ENCODE results near the gene DRGX.

The DRGX gene

GRCh38 chr10:49368256-49368655 lies 27.6 kb downstream of the DRGX start:
- H3K27ac ChIP-seq: no peak overlapping the region
- H4K20me1 ChIP-seq: no peaks in the 10 kb centered on the region
- no peak for TF ChIP-seq Cebpa-rat (IDR thresholded peaks at IDR 0.05)
- H3K4me1 ChIP-seq: peaks cover 0 to 44% (median 32%) of the 10 kb centered on the region in 10 experiments; a peak in 18 of 20 replicates
- H3K4me3 ChIP-seq: no peak overlapping the region
- H3K27me3 ChIP-seq: no peaks in the 10 kb centered on the region
- peak overlapping the region in 10 of 11 experiments; percentile 19 to 84 (median 74); a peak in 18 of 22 replicates for H3K4me2 ChIP-seq
- no peak overlapping the region for H3K9ac ChIP-seq
- no peaks in the 10 kb centered on the region for H3K36me3 ChIP-seq
- H3K9me3 ChIP-seq (replicated peaks in 1 of 11): no peaks in the 10 kb centered on the region

GRCh38 chr10:49367600-49367999 lies 28.3 kb downstream of the DRGX start:
- Histone ChIP-seq H3K9me3 (replicated peaks in 1 of 11) (no peaks in the 10 kb centered on the region), H3K27me3 (no peaks in the 10 kb centered on the region), H3K27ac (no peak overlapping the region), H4K20me1 (no peaks in the 10 kb centered on the region), H3K36me3 (no peaks in the 10 kb centered on the region), H3K4me2 (peak overlapping the region in 9 of 11 experiments; percentile 19 to 84 (median 75); a peak in 18 of 22 replicates), H3K4me3 (no peak overlapping the region), H3K4me1 (peaks cover 6 to 44% (median 32%) of the 10 kb centered on the region in 10 experiments; a peak in 19 of 20 replicates), H3K9ac (no peak overlapping the region)
- TF ChIP-seq Cebpa-rat (IDR thresholded peaks at IDR 0.05): no peak

GRCh38 chr10:49366460-49366859 lies 29.4 kb downstream of the DRGX start:
- TF ChIP-seq Cebpa-rat (IDR thresholded peaks at IDR 0.05): no peak
- Histone ChIP-seq H3K4me3 (no peak overlapping the region), H3K27me3 (no peaks in the 10 kb centered on the region), H3K9me3 (replicated peaks in 1 of 11) (no peaks in the 10 kb centered on the region), H3K4me2 (peak overlapping the region in 2 of 11 experiments; percentile 50 to 62; a peak in 2 of 22 replicates), H3K27ac (no peak overlapping the region), H3K9ac (no peak overlapping the region), H4K20me1 (no peaks in the 10 kb centered on the region), H3K4me1 (peaks cover 17 to 44% (median 35%) of the 10 kb centered on the region in 10 experiments), H3K36me3 (no peaks in the 10 kb centered on the region)

GRCh38 chr10:49365675-49366415 lies 30.0 kb downstream of the DRGX start:
- H3K4me1 ChIP-seq: peaks cover 17 to 49% (median 40%) of the 10 kb centered on the region in 10 experiments
- H3K36me3 ChIP-seq: no peaks in the 10 kb centered on the region
- no peaks in the 10 kb centered on the region for H4K20me1 ChIP-seq
- no peak overlapping the region for H3K4me3 ChIP-seq
- H3K9me3 ChIP-seq (replicated peaks in 1 of 11): no peaks in the 10 kb centered on the region
- peak overlapping the region in 9 of 11 experiments; percentile 2 to 62 (median 50); a peak in 16 of 22 replicates for H3K4me2 ChIP-seq
- H3K27me3 ChIP-seq: no peaks in the 10 kb centered on the region
- TF ChIP-seq Cebpa-rat (IDR thresholded peaks at IDR 0.05): no peak
- H3K9ac ChIP-seq: no peak overlapping the region
- H3K27ac ChIP-seq: no peak overlapping the region

- Histone ChIP-seq H3K4me3 (no peak overlapping the region), H3K27ac (no peak overlapping the region), H3K36me3 (no peaks in the 10 kb centered on the region), H3K9me3 (replicated peaks in 1 of 11) (no peaks in the 10 kb centered on the region), H3K4me2 (peak overlapping the region in 9 of 11 experiments; percentile 2 to 62 (median 50); a peak in 16 of 22 replicates), H3K27me3 (no peaks in the 10 kb centered on the region), H3K9ac (no peak overlapping the region), H3K4me1 (peaks cover 22 to 55% (median 46%) of the 10 kb centered on the region in 10 experiments), H4K20me1 (no peaks in the 10 kb centered on the region)
- no peak for TF ChIP-seq Cebpa-rat (IDR thresholded peaks at IDR 0.05)
Measured at GRCh38 chr10:49365275-49365674, 30.6 kb downstream of the DRGX start.

GRCh38 chr10:49364747-49365146 lies 31.1 kb downstream of the DRGX start:
- no peaks in the 10 kb centered on the region for H3K27me3 ChIP-seq
- H3K4me1 ChIP-seq: peaks cover 28 to 60% (median 51%) of the 10 kb centered on the region in 10 experiments
- no peaks in the 10 kb centered on the region for H3K36me3 ChIP-seq
- H3K4me3 ChIP-seq: no peak overlapping the region
- H3K9ac ChIP-seq: no peak overlapping the region
- no peak overlapping the region for H3K27ac ChIP-seq
- no peak for TF ChIP-seq Cebpa-rat (IDR thresholded peaks at IDR 0.05)
- H4K20me1 ChIP-seq: no peaks in the 10 kb centered on the region
- peak overlapping the region in 4 of 11 experiments; percentile 45 to 62 (median 54); a peak in 4 of 22 replicates for H3K4me2 ChIP-seq
- no peaks in the 10 kb centered on the region for H3K9me3 ChIP-seq (replicated peaks in 1 of 11)

- Histone ChIP-seq H3K36me3 (no peaks in the 10 kb centered on the region), H3K9ac (no peak overlapping the region), H3K4me3 (no peak overlapping the region), H3K27me3 (no peaks in the 10 kb centered on the region), H3K27ac (no peak overlapping the region), H3K4me2 (no peak overlapping the region), H4K20me1 (no peaks in the 10 kb centered on the region), H3K9me3 (replicated peaks in 1 of 11) (no peaks in the 10 kb centered on the region), H3K4me1 (peaks cover 32 to 62% (median 55%) of the 10 kb centered on the region in 10 experiments)
- TF ChIP-seq Cebpa-rat (IDR thresholded peaks at IDR 0.05): no peak
Measured at GRCh38 chr10:49364051-49364450, 31.8 kb downstream of the DRGX start.

- no peaks in the 10 kb centered on the region for H3K27me3 ChIP-seq
- no peak for TF ChIP-seq Cebpa-rat (IDR thresholded peaks at IDR 0.05)
- no peak overlapping the region for H3K27ac ChIP-seq
- no peaks in the 10 kb centered on the region for H3K9me3 ChIP-seq (replicated peaks in 1 of 11)
- H3K4me2 ChIP-seq: peak overlapping the region in 2 of 11 experiments; percentile 40 to 56; a peak in 2 of 22 replicates
- no peaks in the 10 kb centered on the region for H3K36me3 ChIP-seq
- no peaks in the 10 kb centered on the region for H4K20me1 ChIP-seq
- no peak overlapping the region for H3K9ac ChIP-seq
- H3K4me3 ChIP-seq: no peak overlapping the region
- H3K4me1 ChIP-seq: peaks cover 32 to 56% (median 49%) of the 10 kb centered on the region in 10 experiments
Measured at GRCh38 chr10:49363309-49364031, 32.4 kb downstream of the DRGX start.

- H4K20me1 ChIP-seq: no peaks in the 10 kb centered on the region
- no peak overlapping the region for H3K4me3 ChIP-seq
- no peak for TF ChIP-seq Cebpa-rat (IDR thresholded peaks at IDR 0.05)
- H3K4me1 ChIP-seq: peaks cover 32 to 49% (median 41%) of the 10 kb centered on the region in 10 experiments
- no peaks in the 10 kb centered on the region for H3K36me3 ChIP-seq
- H3K27ac ChIP-seq: no peak overlapping the region; a peak in 1 of 22 replicates
- H3K27me3 ChIP-seq: no peaks in the 10 kb centered on the region
- peaks cover 0 to 5% (median 0%) of the 10 kb centered on the region in 11 experiments; a peak in 2 of 22 replicates for H3K9me3 ChIP-seq (replicated peaks in 1 of 11)
- H3K9ac ChIP-seq: no peak overlapping the region
- peak overlapping the region in 4 of 11 experiments; percentile 1 to 56 (median 36); a peak in 5 of 22 replicates for H3K4me2 ChIP-seq
Measured at GRCh38 chr10:49362596-49363260, 33.2 kb downstream of the DRGX start.
